ENCODE results near the gene SH3PXD2B.
"Not testable (repeated sequence)": the region's sequence is repeated elsewhere in the genome, so short reads cannot be mapped to it uniquely, and the experiment has no call there.

Gene SH3PXD2B

GRCh38 chr5:172293745-172294342 lies 160.5 kb downstream of the SH3PXD2B start:
- Histone ChIP-seq H3F3A (ENCODE audit: control insufficient read depth, insufficient read depth) (no peaks in the 10 kb centered on the region), H3K27ac (ENCODE audit: low read depth, low read length) (no peak overlapping the region), H3K9me3 (ENCODE audit: control insufficient read depth, insufficient read depth, low read length) (no peaks in the 10 kb centered on the region), H3K4me1 (ENCODE audit: control insufficient read depth, low read length) (peaks cover 21% of the 10 kb centered on the region), H4K20me1 (ENCODE audit: control insufficient read depth, insufficient read depth, low read depth, low read length) (no peaks in the 10 kb centered on the region), H3K79me2 (ENCODE audit: control insufficient read depth, low read length) (no peaks in the 10 kb centered on the region), H3K27me3 (ENCODE audit: control insufficient read depth, low read length) (peaks cover 13% of the 10 kb centered on the region; the same call in 1 of the 2 replicates), H3K4me3 (ENCODE audit: low read length) (no peak overlapping the region), H3K9me2 (replicated peaks; ENCODE audit: control insufficient read depth, low read length) (no peaks in the 10 kb centered on the region), H3K36me3 (ENCODE audit: control insufficient read depth, low read length) (no peaks in the 10 kb centered on the region), H3K4me2 (ENCODE audit: low read length) (no peak overlapping the region)
- TF ChIP-seq CTCF (IDR thresholded peaks at IDR 0.05; ENCODE audit: low read depth, low read length, poor library complexity, severe bottlenecking) (no peak), EZH2phosphoT487 (IDR thresholded peaks at IDR 0.05; ENCODE audit: borderline replicate concordance, low read length) (no peak)

DNA sequence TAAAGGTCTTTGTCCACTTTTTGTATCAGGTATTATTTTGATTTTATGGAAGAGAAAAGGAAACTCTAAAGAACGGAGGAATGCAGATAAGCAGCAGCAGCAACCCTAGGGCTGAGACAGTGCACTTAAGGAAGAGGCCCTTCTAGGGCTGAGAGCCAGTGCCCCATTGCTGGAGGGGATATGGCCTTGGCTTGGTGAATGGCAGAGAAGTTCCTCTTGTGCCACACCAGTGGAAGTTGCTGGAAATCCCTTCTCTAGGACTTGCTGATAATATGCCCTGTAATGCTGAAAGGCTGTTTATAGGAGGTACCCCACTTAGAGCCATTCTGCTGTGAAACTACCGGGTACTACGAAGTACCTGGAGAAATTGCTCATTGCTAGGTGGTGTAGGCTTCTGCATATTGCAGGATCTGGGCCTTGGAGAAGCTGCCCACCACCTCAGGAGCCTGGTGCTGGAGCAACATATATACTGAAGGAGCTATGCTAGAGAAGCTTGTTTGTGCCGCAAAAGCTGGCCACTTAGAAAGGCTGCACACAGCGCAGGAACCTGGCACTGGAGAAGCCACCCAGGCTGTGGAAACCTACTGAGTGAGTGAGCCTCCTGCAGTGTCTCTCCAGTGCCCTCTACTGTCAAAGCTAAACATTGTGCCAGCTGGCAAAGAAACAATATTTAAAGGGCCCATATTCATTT lies 161.1 kb downstream of the SH3PXD2B start:
- H3K27ac ChIP-seq (ENCODE audit: low read depth, low read length) = no peak overlapping the region

DNA sequence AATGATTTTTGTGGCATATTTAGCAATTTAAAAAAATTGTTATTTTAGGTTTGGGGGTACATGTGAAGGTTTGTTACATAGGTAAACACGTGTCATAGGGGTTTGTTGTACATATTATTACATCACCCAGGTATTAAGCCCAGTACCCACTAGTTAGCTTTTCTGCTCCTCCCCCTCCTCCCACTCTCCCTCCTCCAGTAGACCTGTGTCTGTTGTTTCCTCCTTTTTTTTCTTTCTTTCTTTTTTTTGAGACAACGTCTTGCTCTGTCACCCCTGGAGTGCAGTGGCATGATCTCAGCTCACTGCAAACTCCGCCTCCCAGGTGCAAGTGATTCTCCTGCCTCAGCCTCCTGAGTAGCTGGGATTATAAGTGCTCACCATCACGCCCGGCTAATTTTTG lies 162.5 kb downstream of the SH3PXD2B start:
- not testable (repeated sequence) for H3K9me2 ChIP-seq (replicated peaks; ENCODE audit: control insufficient read depth, low read length); H4K20me1 ChIP-seq (ENCODE audit: control insufficient read depth, insufficient read depth, low read depth, low read length); H3K79me2 ChIP-seq (ENCODE audit: control insufficient read depth, low read length); H3K9me3 ChIP-seq (ENCODE audit: control insufficient read depth, insufficient read depth, low read length); H3K36me3 ChIP-seq (ENCODE audit: control insufficient read depth, low read length); H3K4me3 ChIP-seq (ENCODE audit: low read length); H3K27ac ChIP-seq (ENCODE audit: low read depth, low read length); H3F3A ChIP-seq (ENCODE audit: control insufficient read depth, insufficient read depth)
- Histone ChIP-seq H3K27me3 (ENCODE audit: control insufficient read depth, low read length) (peaks cover 13% of the 10 kb centered on the region; the same call in 1 of the 2 replicates), H3K4me2 (ENCODE audit: low read length) (peak overlapping the region; percentile 39), H3K4me1 (ENCODE audit: control insufficient read depth, low read length) (peaks cover 26% of the 10 kb centered on the region)

More for the DNA sequence above, 161.1 kb downstream of the SH3PXD2B start:
- Histone ChIP-seq H3F3A (ENCODE audit: control insufficient read depth, insufficient read depth) (no peaks in the 10 kb centered on the region), H3K4me3 (ENCODE audit: low read length) (no peak overlapping the region), H3K36me3 (ENCODE audit: control insufficient read depth, low read length) (no peaks in the 10 kb centered on the region), H3K4me1 (ENCODE audit: control insufficient read depth, low read length) (peaks cover 21% of the 10 kb centered on the region), H3K9me3 (ENCODE audit: control insufficient read depth, insufficient read depth, low read length) (no peaks in the 10 kb centered on the region), H3K79me2 (ENCODE audit: control insufficient read depth, low read length) (no peaks in the 10 kb centered on the region), H3K4me2 (ENCODE audit: low read length) (0 out of 2 replicates have a peak overlapping the region, but pooled peaks have one; percentile 11), H3K27me3 (ENCODE audit: control insufficient read depth, low read length) (peaks cover 13% of the 10 kb centered on the region; the same call in 1 of the 2 replicates), H4K20me1 (ENCODE audit: control insufficient read depth, insufficient read depth, low read depth, low read length) (no peaks in the 10 kb centered on the region), H3K9me2 (replicated peaks; ENCODE audit: control insufficient read depth, low read length) (no peaks in the 10 kb centered on the region)
- no peak for TF ChIP-seq EZH2phosphoT487 (IDR thresholded peaks at IDR 0.05; ENCODE audit: borderline replicate concordance, low read length)
- TF ChIP-seq CTCF (IDR thresholded peaks at IDR 0.05; ENCODE audit: low read depth, low read length, poor library complexity, severe bottlenecking) = peak; percentile 84

GRCh38 chr5:172288465-172288864 lies 165.9 kb downstream of the SH3PXD2B start:
- Histone ChIP-seq H3K9me2 (replicated peaks; ENCODE audit: control insufficient read depth, low read length) (no peaks in the 10 kb centered on the region), H4K20me1 (ENCODE audit: control insufficient read depth, insufficient read depth, low read depth, low read length) (no peaks in the 10 kb centered on the region), H3K79me2 (ENCODE audit: control insufficient read depth, low read length) (no peaks in the 10 kb centered on the region; the same call in 1 of the 2 replicates), H3K4me1 (ENCODE audit: control insufficient read depth, low read length) (peaks cover 47% of the 10 kb centered on the region), H3K4me3 (ENCODE audit: low read length) (no peak overlapping the region), H3K27ac (ENCODE audit: low read depth, low read length) (no peak overlapping the region), H3K36me3 (ENCODE audit: control insufficient read depth, low read length) (no peaks in the 10 kb centered on the region), H3K9me3 (ENCODE audit: control insufficient read depth, insufficient read depth, low read length) (no peaks in the 10 kb centered on the region), H3F3A (ENCODE audit: control insufficient read depth, insufficient read depth) (peaks cover 10% of the 10 kb centered on the region), H3K27me3 (ENCODE audit: control insufficient read depth, low read length) (no peaks in the 10 kb centered on the region), H3K4me2 (ENCODE audit: low read length) (no peak overlapping the region)
- TF ChIP-seq EZH2phosphoT487 (IDR thresholded peaks at IDR 0.05; ENCODE audit: borderline replicate concordance, low read length) (no peak), CTCF (IDR thresholded peaks at IDR 0.05; ENCODE audit: low read depth, low read length, poor library complexity, severe bottlenecking) (no peak)

DNA sequence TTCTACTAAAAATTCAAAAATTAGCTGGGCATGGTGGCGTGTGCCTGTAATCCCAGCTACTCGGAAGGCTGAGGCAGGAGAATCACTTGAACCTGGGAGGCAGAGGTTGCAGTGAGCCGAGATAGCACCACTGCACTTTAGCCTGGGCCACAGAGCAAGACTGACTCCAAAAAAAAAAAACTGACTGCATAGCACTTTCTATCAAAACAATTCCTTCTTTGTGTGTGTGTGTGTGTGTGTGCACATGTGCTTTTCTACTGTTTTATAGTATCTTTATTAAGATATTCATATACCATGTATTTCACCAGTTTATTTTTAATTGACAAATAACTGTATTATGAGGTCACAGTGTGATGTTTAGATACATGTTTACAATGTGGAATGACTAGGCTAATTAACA lies 167.2 kb downstream of the SH3PXD2B start:
- not testable (repeated sequence) for H4K20me1 ChIP-seq (ENCODE audit: control insufficient read depth, insufficient read depth, low read depth, low read length); H3K4me3 ChIP-seq (ENCODE audit: low read length); H3K9me3 ChIP-seq (ENCODE audit: control insufficient read depth, insufficient read depth, low read length); H3K27me3 ChIP-seq (ENCODE audit: control insufficient read depth, low read length); H3K36me3 ChIP-seq (ENCODE audit: control insufficient read depth, low read length); H3K9me2 ChIP-seq (replicated peaks; ENCODE audit: control insufficient read depth, low read length)
- Histone ChIP-seq H3K4me1 (ENCODE audit: control insufficient read depth, low read length) (peaks cover 39% of the 10 kb centered on the region), H3K79me2 (ENCODE audit: control insufficient read depth, low read length) (peaks cover 13% of the 10 kb centered on the region), H3K27ac (ENCODE audit: low read depth, low read length) (peak overlapping the region; percentile 43), H3F3A (ENCODE audit: control insufficient read depth, insufficient read depth) (peaks cover 10% of the 10 kb centered on the region), H3K4me2 (ENCODE audit: low read length) (peak overlapping the region; percentile 17)
